HCT116 (cell line): Measurements from ENCODE around the gene ASPHD1. TPM values are rescaled to one million over a fixed set of nuclear protein-coding genes. Genes with fewer than 3 reads are reported as not detected.

ENCODE experiments used
- ATAC-seq: fragments of 200-7000 bp; cut with Tn5 transposase; 2 replicates; pipeline ENCODE4 v1.9.1; 2020; ENCODE audit warnings: mild to moderate bottlenecking, moderate library complexity
- BruUV-seq: library from RNA; stranded (reverse); fragments of 400-500 nt; replicated peaks from 2 replicates; lab custom pipeline; 2021; lab: Mats Ljungman, UMichigan
- CTCF ChIA-PET: fragments of 300-600 bp; sonication (Branson Sonifier 250); formaldehyde crosslinking; loops from one replicate; lab custom pipeline; 2021; ENCODE audit warnings: antibody characterized with exemption; lab: Charles Lee
- POLR2A ChIA-PET: fragments of 300-600, 350-600 bp; sonication (Branson Sonifier 250); formaldehyde crosslinking; loops from one replicate; lab custom pipeline; 2021; ENCODE audit warnings: antibody characterized with exemption; lab: Charles Lee
- RAD21 ChIA-PET, 2 experiments: fragments of 300-600 bp; sonication (Branson Sonifier 250); formaldehyde crosslinking; loops; one replicate each; lab custom pipeline; 2023; ENCODE audit warnings: low total read pairs in 2 of 2; ENCODE audit not compliant: uncharacterized antibody in 2 of 2, unreplicated experiment in 2 of 2, low non-redundant PET in 1 of 2; lab: Charles Lee
- DNase-seq: peaks from one replicate; pipeline ENCODE4 v3.0.0-alpha.2; 2010; ENCODE audit warnings: low read depth, low spot score
- H2AFZ ChIP-seq: fragments of 200-600 bp; shearing (Covaris generic), sonication (generic); 2 replicates; pipeline ENCODE4 v1.6.1; 2017; ENCODE audit warnings: low read depth, mixed run types, mixed read lengths, antibody characterized with exemption, low read length; ENCODE audit not compliant: poor library complexity, severe bottlenecking
- H3K27ac ChIP-seq: 2 replicates; pipeline ENCODE4 v1.5.1; 2012; ENCODE audit warnings: low read depth, low read length
- H3K27me3 ChIP-seq: fragments of 200-600 bp; sonication (generic); 2 replicates; pipeline ENCODE4 v1.6.1; 2016; ENCODE audit warnings: mixed run types, low read length, mixed read lengths; ENCODE audit not compliant: insufficient read depth
- H3K36me3 ChIP-seq, 2 experiments: fragments of 200-500 bp in 1 of 2; fragments of 200-600 bp in 1 of 2; sonication (Bioruptor generic) in 1 of 2; sonication (generic) in 1 of 2; 2 replicates each; pipeline versions ENCODE4 v1.5.1 to v1.6.1; 2014 to 2016; ENCODE audit warnings: low read length in 2 of 2, inconsistent platforms in 1 of 2, mixed read lengths in 1 of 2, mixed run types in 1 of 2; ENCODE audit not compliant: insufficient read depth in 2 of 2, control insufficient read depth in 1 of 2
- H3K4me1 ChIP-seq, 2 experiments: fragments of 200-600 bp in 1 of 2; sonication (generic) in 1 of 2; 2 replicates each; pipeline versions ENCODE4 v1.5.1 to v1.6.1; 2012 to 2017; ENCODE audit warnings: low read length in 2 of 2, inconsistent platforms in 1 of 2, mild to moderate bottlenecking in 1 of 2, mixed read lengths in 1 of 2, mixed run types in 1 of 2, moderate library complexity in 1 of 2; ENCODE audit not compliant: insufficient read depth in 2 of 2, control insufficient read depth in 1 of 2
- H3K4me2 ChIP-seq: fragments of 200-600 bp; sonication (generic); 2 replicates; pipeline ENCODE4 v1.6.1; 2017; ENCODE audit warnings: mixed run types, low read length, mixed read lengths
- H3K4me3 ChIP-seq, 2 experiments: fragments of 200-600 bp in 1 of 2; sonication (generic) in 1 of 2; replicated peaks in 1 of 2; 2 replicates each; pipeline ENCODE4 v1.5.1; 2011 to 2016; ENCODE audit warnings: low read length in 2 of 2, control low read depth in 1 of 2, low read depth in 1 of 2, mild to moderate bottlenecking in 1 of 2, mixed read lengths in 1 of 2, mixed run types in 1 of 2
- H3K79me2 ChIP-seq: fragments of 200-600 bp; sonication (generic); 2 replicates; pipeline ENCODE4 v1.6.1; 2017; ENCODE audit warnings: mild to moderate bottlenecking, mixed run types, low read length, moderate library complexity, mixed read lengths; ENCODE audit not compliant: insufficient read depth
- H3K9ac ChIP-seq: fragments of 200-600 bp; sonication (generic); 2 replicates; pipeline ENCODE4 v1.6.1; 2016; ENCODE audit warnings: low read length, mixed read lengths
- H3K9me2 ChIP-seq: fragments of 200-600 bp; sonication (generic), shearing (Covaris generic); 2 replicates; pipeline ENCODE4 v1.6.1; 2017; ENCODE audit warnings: mixed run types, mild to moderate bottlenecking, moderate library complexity; ENCODE audit not compliant: insufficient read depth
- H3K9me3 ChIP-seq, 2 experiments: fragments of 200-500 bp in 1 of 2; fragments of 200-600 bp in 1 of 2; sonication (Bioruptor generic) in 1 of 2; sonication (generic) in 1 of 2; 2 replicates each; pipeline ENCODE4 v1.6.1; 2014 to 2017; ENCODE audit warnings: low read length in 2 of 2, mixed read lengths in 2 of 2, inconsistent platforms in 1 of 2, low read depth in 1 of 2, mild to moderate bottlenecking in 1 of 2, mixed run types in 1 of 2, moderate library complexity in 1 of 2; ENCODE audit not compliant: control insufficient read depth in 1 of 2, insufficient read depth in 1 of 2
- H4K20me1 ChIP-seq: fragments of 200-600 bp; sonication (generic), shearing (Covaris generic); 2 replicates; pipeline ENCODE4 v1.6.1; 2017; ENCODE audit warnings: mixed run types, mild to moderate bottlenecking, moderate library complexity; ENCODE audit not compliant: insufficient read depth
- CBX3 ChIP-seq: IDR thresholded peaks from 2 replicates; pipeline ENCODE4 v1.6.1; 2012; ENCODE audit warnings: low read depth
- CEBPB ChIP-seq: IDR thresholded peaks from 2 replicates; pipeline ENCODE4 v1.6.1; 2012; ENCODE audit warnings: low read depth
- EGR1 ChIP-seq: IDR thresholded peaks from 2 replicates; pipeline ENCODE4 v1.6.1; 2012; ENCODE audit warnings: low read depth
- ELF1 ChIP-seq: IDR thresholded peaks from 2 replicates; pipeline ENCODE4 v1.6.1; 2012; ENCODE audit warnings: low read depth, borderline replicate concordance
- EZH2 ChIP-seq: fragments of 200-600 bp; sonication (generic); IDR thresholded peaks from 2 replicates; pipeline ENCODE4 v1.6.1; 2017; ENCODE audit warnings: antibody characterized with exemption, mixed run types
- EZH2phosphoT487 ChIP-seq: fragments of 200-600 bp; IDR thresholded peaks from 2 replicates; pipeline ENCODE4 v1.6.1; 2018; ENCODE audit warnings: antibody characterized with exemption, borderline replicate concordance
- FOSL1 ChIP-seq: IDR thresholded peaks from 2 replicates; pipeline ENCODE4 v1.6.1; 2012; ENCODE audit warnings: low read depth
- POLR2AphosphoS5 ChIP-seq: IDR thresholded peaks from 2 replicates; pipeline ENCODE4 v1.6.1; 2011; ENCODE audit warnings: mild to moderate bottlenecking, low read depth, low read length, moderate library complexity
- SRF ChIP-seq: IDR thresholded peaks from 2 replicates; pipeline ENCODE4 v1.6.1; 2012; ENCODE audit warnings: low read depth
- ZNF274 ChIP-seq: fragments of 200-500 bp; sonication (Bioruptor generic); IDR thresholded peaks from 2 replicates; pipeline ENCODE4 v1.6.1; 2014; ENCODE audit warnings: mild to moderate bottlenecking, low read depth, low read length, inconsistent platforms
- intact Hi-C: fragments of 100-400 bp; cut with micrococcal nuclease; formaldehyde crosslinking; loops from 2 replicates; pipeline ENCODE4 v1.10.0; 2022
- total RNA-seq: library from RNA; stranded (reverse); gene quantifications from one replicate; pipeline ENCODE4 v1.2.1, GENCODE V29; 2021; ENCODE audit not compliant: unreplicated experiment
- TF ChIP-seq, protein P1 (sequence below), 3 experiments: fragments of 200-600 bp in 1 of 3; sonication (generic) in 1 of 3; IDR thresholded peaks in 2 of 3; conservative IDR thresholded peaks in 1 of 3; 2 replicates each; pipeline ENCODE4 v1.5.1; 2012 to 2017; ENCODE audit warnings: low read depth in 2 of 3, low read length in 2 of 3, antibody characterized with exemption in 1 of 3, borderline replicate concordance in 1 of 3, control low read depth in 1 of 3, mild to moderate bottlenecking in 1 of 3, mixed read lengths in 1 of 3, mixed run types in 1 of 3, moderate library complexity in 1 of 3; ENCODE audit not compliant: insufficient read depth in 1 of 3
- TF ChIP-seq, protein P2 (sequence below): IDR thresholded peaks from 2 replicates; pipeline ENCODE4 v1.6.1; 2012

ASPHD1 gene
- total RNA-seq, 1 experiment from 2014 or later, result 18.4 TPM

DNA sequence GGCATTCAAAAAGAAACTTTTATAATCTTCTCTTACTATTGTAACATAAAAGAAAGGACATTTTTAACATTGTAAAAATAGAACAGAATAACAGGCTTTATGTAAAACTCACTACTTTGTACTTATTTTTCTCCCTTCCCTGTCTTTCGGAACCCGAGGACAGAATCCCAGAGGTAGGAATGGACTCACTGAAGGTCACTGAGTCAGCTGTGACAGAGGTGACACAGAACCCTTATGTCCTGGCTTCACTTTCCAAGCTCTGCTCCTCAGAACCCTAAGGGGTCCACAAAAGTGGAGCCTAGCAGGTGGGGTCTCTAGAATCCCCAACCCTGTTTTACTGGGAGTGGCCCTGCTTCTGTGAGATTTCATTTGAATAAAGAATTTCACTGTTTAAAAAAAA is 22.0 kb downstream of the ASPHD1 start (continued):
- TF ChIP-seq EGR1 (no peak), POLR2AphosphoS5 (no peak), EZH2 (no peak), EZH2phosphoT487 (no peak), SRF (no peak), CBX3 (no peak), CEBPB (no peak), FOSL1 (no peak)
- TF ChIP-seq, protein P1, sequence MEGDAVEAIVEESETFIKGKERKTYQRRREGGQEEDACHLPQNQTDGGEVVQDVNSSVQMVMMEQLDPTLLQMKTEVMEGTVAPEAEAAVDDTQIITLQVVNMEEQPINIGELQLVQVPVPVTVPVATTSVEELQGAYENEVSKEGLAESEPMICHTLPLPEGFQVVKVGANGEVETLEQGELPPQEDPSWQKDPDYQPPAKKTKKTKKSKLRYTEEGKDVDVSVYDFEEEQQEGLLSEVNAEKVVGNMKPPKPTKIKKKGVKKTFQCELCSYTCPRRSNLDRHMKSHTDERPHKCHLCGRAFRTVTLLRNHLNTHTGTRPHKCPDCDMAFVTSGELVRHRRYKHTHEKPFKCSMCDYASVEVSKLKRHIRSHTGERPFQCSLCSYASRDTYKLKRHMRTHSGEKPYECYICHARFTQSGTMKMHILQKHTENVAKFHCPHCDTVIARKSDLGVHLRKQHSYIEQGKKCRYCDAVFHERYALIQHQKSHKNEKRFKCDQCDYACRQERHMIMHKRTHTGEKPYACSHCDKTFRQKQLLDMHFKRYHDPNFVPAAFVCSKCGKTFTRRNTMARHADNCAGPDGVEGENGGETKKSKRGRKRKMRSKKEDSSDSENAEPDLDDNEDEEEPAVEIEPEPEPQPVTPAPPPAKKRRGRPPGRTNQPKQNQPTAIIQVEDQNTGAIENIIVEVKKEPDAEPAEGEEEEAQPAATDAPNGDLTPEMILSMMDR (IDR thresholded peaks at IDR 0.05 in 2 of 3, conservative IDR thresholded peaks at IDR 0.05 in 1 of 3; ENCODE audit: borderline replicate concordance in 1 of 3, insufficient read depth in 1 of 3, low read depth in 2 of 3, low read length in 2 of 3), result no peak
- TF ChIP-seq, protein P2, sequence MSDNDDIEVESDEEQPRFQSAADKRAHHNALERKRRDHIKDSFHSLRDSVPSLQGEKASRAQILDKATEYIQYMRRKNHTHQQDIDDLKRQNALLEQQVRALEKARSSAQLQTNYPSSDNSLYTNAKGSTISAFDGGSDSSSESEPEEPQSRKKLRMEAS, result no peak

DNA sequence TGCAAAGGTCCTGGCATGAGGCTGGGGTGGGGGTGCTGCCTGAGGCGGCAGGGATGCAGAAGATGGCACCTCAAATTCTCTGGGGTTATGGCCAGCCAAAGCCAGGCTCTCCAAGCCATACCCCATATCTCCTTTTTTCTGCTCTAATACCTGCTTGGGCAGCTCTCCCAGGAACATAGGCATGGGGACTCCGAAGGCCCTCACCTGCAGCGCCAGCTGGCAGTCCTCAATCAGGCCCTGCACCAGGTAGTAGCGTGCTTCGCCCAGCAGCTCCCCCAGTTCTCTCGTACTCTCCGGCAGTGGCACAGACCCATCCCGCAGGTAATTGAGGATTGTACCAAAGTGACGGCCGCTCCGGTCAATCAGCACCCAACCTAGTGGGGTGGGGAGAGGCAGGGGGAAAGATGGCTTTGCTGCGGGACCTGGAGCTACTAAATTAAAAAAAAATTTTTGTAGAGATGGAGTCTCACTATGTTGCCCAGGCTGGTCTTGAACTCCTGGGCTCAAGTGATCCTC is 22.8 kb downstream of the ASPHD1 start:
- Histone ChIP-seq H3K36me3 (peaks cover 26 to 31% of the 10 kb centered on the region in 2 experiments; a peak in 3 of 4 replicates), H3K4me3 (no peak overlapping the region), H3K4me1 (peaks cover 12 to 23% of the 10 kb centered on the region in 2 experiments), H3K27ac (no peak overlapping the region), H4K20me1 (no peaks in the 10 kb centered on the region), H3K79me2 (peaks cover 54% of the 10 kb centered on the region), H3K9ac (no peak overlapping the region), H3K9me3 (no peaks in the 10 kb centered on the region)
- DNase-seq (no peak), ATAC-seq (no peak)
- ChIA-PET POLR2A (no interaction called here), RAD21 (no interaction called here)
- intact Hi-C loops, result no loop called here
- BruUV-seq, result no TSS peak
- TF ChIP-seq POLR2AphosphoS5 (no peak), ELF1 (no peak), CBX3 (no peak), ZNF274 (no peak)
- TF ChIP-seq, all 23 proteins: peak for 0
- H3K27me3 ChIP-seq, result no peaks in the 10 kb centered on the region
- H3K9me2 ChIP-seq, result no peaks in the 10 kb centered on the region
- no peak overlapping the region for H3K4me2 ChIP-seq
- H2AFZ ChIP-seq, result no peak overlapping the region
- CTCF ChIA-PET, result no interaction called here
